Kidney epithelial cell (primary cell): Measurements from ENCODE around the gene ZNF407. TPM values are rescaled to one million over a fixed set of nuclear protein-coding genes. Genes with fewer than 3 reads are reported as not detected.

Source experiments
- DNase-seq: peaks from one replicate; pipeline ENCODE4 v3.0.0-alpha.2; 2010; ENCODE audit warnings: low read depth
- H3K27me3 ChIP-seq: 2 replicates; pipeline ENCODE4 v1.6.0; 2011; ENCODE audit warnings: low read length; ENCODE audit not compliant: control insufficient read depth, insufficient read depth
- H3K36me3 ChIP-seq: 2 replicates; pipeline ENCODE4 v1.5.1; 2011; ENCODE audit warnings: low read length; ENCODE audit not compliant: control insufficient read depth, insufficient read depth
- H3K4me3 ChIP-seq: 2 replicates; pipeline ENCODE4 v1.5.1; 2011; ENCODE audit warnings: low read depth, mild to moderate bottlenecking, control low read depth, low read length
- total RNA-seq: library from RNA; depleted of rRNA; stranded (reverse); fragments of >200 nt; gene quantifications from 2 replicates; pipeline ENCODE4 v1.2.3, GENCODE V29; 2015
- TF ChIP-seq, protein P1 (sequence below): IDR thresholded peaks from 2 replicates; pipeline ENCODE4 v1.5.1; 2011; ENCODE audit warnings: mild to moderate bottlenecking, moderate library complexity, low read length, control low read depth, inconsistent platforms; ENCODE audit not compliant: insufficient read depth, poor library complexity, severe bottlenecking

ZNF407 gene
- total RNA-seq, 1 donor from 2014 or later = 8.2 TPM

DNA sequence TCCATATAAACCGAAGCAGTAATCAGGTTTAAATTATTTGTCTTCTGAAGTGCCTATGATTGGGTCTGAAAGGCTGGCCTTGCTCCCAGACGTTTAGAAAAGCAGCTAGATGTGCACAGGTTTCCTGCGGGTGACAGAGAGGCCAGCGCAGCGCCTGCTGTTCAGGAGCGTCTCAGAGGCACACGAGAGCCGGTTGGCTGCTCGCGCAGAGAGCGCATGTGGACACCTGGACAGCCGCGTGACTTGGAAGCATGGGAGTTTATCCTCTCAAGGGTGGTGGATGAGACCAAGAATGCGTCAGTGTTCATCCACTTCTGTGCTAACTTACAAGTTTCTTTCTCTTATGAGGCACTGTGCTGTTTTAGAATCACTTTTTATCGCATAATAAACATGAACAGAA, 307.6 kb downstream of the ZNF407 start:
- TF ChIP-seq, protein P1, sequence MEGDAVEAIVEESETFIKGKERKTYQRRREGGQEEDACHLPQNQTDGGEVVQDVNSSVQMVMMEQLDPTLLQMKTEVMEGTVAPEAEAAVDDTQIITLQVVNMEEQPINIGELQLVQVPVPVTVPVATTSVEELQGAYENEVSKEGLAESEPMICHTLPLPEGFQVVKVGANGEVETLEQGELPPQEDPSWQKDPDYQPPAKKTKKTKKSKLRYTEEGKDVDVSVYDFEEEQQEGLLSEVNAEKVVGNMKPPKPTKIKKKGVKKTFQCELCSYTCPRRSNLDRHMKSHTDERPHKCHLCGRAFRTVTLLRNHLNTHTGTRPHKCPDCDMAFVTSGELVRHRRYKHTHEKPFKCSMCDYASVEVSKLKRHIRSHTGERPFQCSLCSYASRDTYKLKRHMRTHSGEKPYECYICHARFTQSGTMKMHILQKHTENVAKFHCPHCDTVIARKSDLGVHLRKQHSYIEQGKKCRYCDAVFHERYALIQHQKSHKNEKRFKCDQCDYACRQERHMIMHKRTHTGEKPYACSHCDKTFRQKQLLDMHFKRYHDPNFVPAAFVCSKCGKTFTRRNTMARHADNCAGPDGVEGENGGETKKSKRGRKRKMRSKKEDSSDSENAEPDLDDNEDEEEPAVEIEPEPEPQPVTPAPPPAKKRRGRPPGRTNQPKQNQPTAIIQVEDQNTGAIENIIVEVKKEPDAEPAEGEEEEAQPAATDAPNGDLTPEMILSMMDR = no peak
- Histone ChIP-seq H3K27me3 (no peaks in the 10 kb centered on the region), H3K36me3 (no peaks in the 10 kb centered on the region), H3K4me3 (no peak overlapping the region)
- no peak for DNase-seq

DNA sequence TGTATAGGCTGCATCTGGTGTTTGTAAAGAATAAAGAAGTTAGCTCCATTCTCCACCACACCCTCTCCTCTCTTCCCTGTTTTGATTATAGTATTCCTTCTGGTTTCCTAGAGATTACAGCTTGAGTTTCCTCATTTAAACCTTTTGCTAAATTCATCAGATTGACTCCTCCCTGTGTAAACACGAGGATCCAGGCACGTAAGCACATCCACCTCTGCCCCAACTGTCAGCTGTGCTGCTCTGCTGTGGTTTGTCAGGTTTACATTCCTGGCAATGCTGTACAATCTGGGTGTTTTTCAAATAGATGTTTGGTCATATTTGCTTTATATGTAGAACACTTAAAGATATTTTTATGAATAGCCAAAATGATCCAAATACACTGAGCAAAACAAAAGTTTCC, 308.5 kb downstream of the ZNF407 start:
- H3K27me3 ChIP-seq = no peaks in the 10 kb centered on the region
- TF ChIP-seq, protein P1 = no peak
- no peak for DNase-seq
- no peak overlapping the region for H3K4me3 ChIP-seq
- no peaks in the 10 kb centered on the region for H3K36me3 ChIP-seq

DNA sequence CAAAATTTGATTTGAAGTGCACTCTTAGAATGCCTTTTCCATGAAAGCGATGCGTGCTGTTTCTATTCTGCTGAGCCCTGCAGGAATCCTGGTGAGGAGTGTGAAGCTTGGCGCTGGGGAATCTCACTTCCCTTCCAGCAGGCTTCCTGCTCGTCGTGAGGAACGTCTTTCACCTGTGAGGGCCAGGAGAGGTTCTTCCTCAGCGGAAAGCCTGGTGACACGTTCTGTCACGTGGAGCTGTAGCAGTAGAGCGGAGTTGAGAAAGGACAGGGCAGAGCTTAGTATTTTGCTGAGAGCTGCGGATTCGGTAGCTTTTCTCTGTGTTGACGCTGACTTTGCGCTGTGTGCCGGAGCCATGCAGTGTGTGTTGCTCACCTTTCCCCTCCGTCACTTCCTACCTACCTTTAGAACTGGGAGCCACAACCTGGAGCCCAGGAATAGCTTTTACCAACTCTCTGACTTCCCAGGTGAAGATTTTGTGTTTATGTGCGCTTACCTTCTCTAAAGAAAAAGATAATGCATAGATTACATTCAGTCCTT, 316.5 kb downstream of the ZNF407 start:
- Histone ChIP-seq H3K4me3 (no peak overlapping the region), H3K27me3 (no peaks in the 10 kb centered on the region), H3K36me3 (no peaks in the 10 kb centered on the region)
- TF ChIP-seq, protein P1 = no peak
- DNase-seq = no peak

DNA sequence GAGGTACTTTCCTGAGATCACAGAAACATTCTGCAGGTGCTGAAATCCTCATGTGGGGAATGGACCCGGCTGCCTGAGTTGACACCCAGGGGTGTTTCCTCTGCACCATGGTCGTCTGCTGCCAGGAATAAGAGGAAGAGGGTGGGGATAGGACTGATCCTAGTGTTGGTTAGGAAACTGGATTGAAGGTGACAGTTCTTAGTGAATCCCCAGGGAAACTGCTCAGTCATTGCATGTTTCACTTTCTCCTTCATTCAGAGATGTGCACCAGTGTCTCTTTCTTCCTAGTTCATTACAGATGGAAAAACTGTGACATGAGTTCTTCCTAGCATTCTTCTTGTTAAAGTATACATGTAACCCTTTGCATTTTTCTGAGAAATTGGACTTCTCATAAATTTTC, 317.0 kb downstream of the ZNF407 start:
- DNase-seq = no peak
- H3K4me3 ChIP-seq = no peak overlapping the region
- no peaks in the 10 kb centered on the region for H3K36me3 ChIP-seq
- H3K27me3 ChIP-seq = no peaks in the 10 kb centered on the region
- TF ChIP-seq, protein P1 = no peak

DNA sequence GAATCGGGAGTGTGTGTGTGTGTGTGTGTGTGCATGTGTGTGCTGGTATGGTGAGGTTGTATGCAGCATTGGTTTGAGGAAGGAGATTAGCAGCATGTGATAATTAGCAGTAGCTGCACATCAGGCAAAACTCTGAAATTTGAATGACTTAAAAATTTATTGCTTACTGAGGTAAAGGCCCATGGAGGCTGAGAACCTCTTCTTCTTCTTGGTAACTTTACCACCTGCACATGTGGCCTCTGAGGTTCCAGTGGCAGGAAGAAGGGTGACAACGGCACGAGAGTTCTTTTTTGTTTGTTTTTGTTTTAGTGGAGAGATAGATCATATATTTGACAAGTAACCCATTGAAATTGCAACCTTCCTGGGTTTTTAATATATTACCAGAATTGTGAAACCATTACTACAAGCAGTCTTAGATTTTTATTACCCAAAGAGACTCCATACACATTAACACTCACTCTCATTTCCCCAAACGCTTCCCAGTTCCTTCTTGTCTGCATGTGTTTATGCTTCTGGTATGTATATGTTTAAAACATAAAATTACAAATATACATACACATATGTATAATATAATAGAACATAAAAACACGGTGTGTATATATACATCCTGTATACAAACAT, 319.2 kb downstream of the ZNF407 start:
- Histone ChIP-seq H3K4me3 (no peak overlapping the region), H3K36me3 (no peaks in the 10 kb centered on the region), H3K27me3 (no peaks in the 10 kb centered on the region)
- DNase-seq = no peak
- TF ChIP-seq, protein P1 = no peak

DNA sequence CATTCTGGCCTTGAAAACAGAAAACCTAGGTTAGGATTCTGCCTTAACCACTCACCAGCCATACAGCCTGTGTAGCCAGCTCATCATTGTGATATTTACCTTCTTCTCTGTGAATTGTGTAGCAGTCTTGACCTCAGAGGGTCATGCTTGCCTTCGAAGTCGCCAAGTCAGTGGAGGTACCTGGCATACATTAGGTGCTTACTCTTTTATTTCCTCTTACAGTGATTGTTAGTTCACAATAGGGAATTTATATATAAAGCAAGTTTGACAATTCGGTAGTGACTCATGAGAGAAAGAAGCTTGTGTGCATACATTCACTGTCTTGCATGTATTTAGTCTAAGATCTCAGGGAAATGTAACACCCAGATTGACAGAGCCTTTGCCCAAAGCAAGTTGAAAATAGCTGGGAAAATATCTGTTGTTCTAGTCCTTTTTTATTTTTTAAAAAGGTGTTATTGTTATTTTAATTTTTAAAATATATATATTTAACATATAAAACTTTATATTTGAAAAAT, 320.7 kb downstream of the ZNF407 start:
- H3K36me3 ChIP-seq = no peaks in the 10 kb centered on the region
- H3K4me3 ChIP-seq = no peak overlapping the region
- TF ChIP-seq, protein P1 = no peak
- no peak for DNase-seq
- H3K27me3 ChIP-seq = no peaks in the 10 kb centered on the region
